NCI-H1105 treated with DMSO at 0.1 percent for 48 hours (cell line): ENCODE data around the gene DEDD.

Source experiments
- DNase-seq: peaks from one replicate; lab custom pipeline; 2025; lab: John Stamatoyannopoulos, UW

DEDD gene

GRCh38 chr1:161091796-161092507 is 40.5 kb downstream of the DEDD start:
- no peak for DNase-seq

- no peak for DNase-seq
Measured at GRCh38 chr1:161091093-161091492, 41.4 kb downstream of the DEDD start.

GRCh38 chr1:161090617-161091016 is 41.9 kb downstream of the DEDD start:
- DNase-seq, result no peak

GRCh38 chr1:161089938-161090337 is 42.5 kb downstream of the DEDD start:
- no peak for DNase-seq

GRCh38 chr1:161089251-161089924 is 43.1 kb downstream of the DEDD start, which contains the start of gene NECTIN4:
Gene NECTIN4, minus strand, starts transcription at chr1:161089558. Its CDS starts 262 bp downstream, at chr1:161089296.
- DNase-seq, result no peak

- no peak for DNase-seq
Measured at GRCh38 chr1:161088587-161089110, 43.8 kb downstream of the DEDD start.

GRCh38 chr1:161086457-161086856 is 46.0 kb downstream of the DEDD start:
- DNase-seq, result no peak

- no peak for DNase-seq
Measured at GRCh38 chr1:161085165-161085564, 47.3 kb downstream of the DEDD start.

GRCh38 chr1:161084597-161084988 is 47.9 kb downstream of the DEDD start:
- no peak for DNase-seq

GRCh38 chr1:161083748-161084596 is 48.5 kb downstream of the DEDD start:
- no peak for DNase-seq

GRCh38 chr1:161082996-161083747 is 49.3 kb downstream of the DEDD start:
- DNase-seq, result no peak

- DNase-seq, result no peak
Measured at GRCh38 chr1:161082483-161082882, 50.0 kb downstream of the DEDD start.

GRCh38 chr1:161081519-161081918 is 50.9 kb downstream of the DEDD start:
- DNase-seq, result no peak

- DNase-seq, result no peak
Measured at GRCh38 chr1:161080441-161081405, 51.7 kb downstream of the DEDD start.

- no peak for DNase-seq
Measured at GRCh38 chr1:161079436-161080110, 52.9 kb downstream of the DEDD start.

- no peak for DNase-seq
Measured at GRCh38 chr1:161077426-161077825, 55.0 kb downstream of the DEDD start.

- DNase-seq, result no peak
Measured at GRCh38 chr1:161076410-161076809, 56.1 kb downstream of the DEDD start.

- DNase-seq, result peak; percentile 7
Measured at GRCh38 chr1:161074676-161075368, 57.6 kb downstream of the DEDD start.

- no peak for DNase-seq
Measured at GRCh38 chr1:161073474-161074121, 58.9 kb downstream of the DEDD start.
